ENCODE measurements around the gene FALEC. TPM values are rescaled to one million over a fixed set of nuclear protein-coding genes. Genes with fewer than 3 reads are reported as not detected.

FALEC gene
- total RNA-seq, 4 donors from 2014 or later: 0.88 to 1.0 TPM; not detected in 2

- no peaks in the 10 kb centered on the region for H3K27me3 ChIP-seq
- H3K27ac ChIP-seq: peak overlapping the region; percentile 5 to 56
- TF ChIP-seq CTCF (IDR thresholded peaks at IDR 0.05) (no peak), POLR2A (IDR thresholded peaks at IDR 0.05) (no peak)
- H3K4me3 ChIP-seq: no peak overlapping the region
- intact Hi-C loops (cut with DNase I; ENCODE audit: low total_unique reads): no loop called here
- DNase-seq: no peak
- no peaks in the 10 kb centered on the region for H3K36me3 ChIP-seq
- no peaks in the 10 kb centered on the region for H3K4me1 ChIP-seq
- H3K9me3 ChIP-seq: no peaks in the 10 kb centered on the region
These were observed 40.7 kb upstream of the FALEC start for GRCh38 chr1:150474869-150475268.

- H3K4me3 ChIP-seq: no peak overlapping the region
- no peaks in the 10 kb centered on the region for H3K36me3 ChIP-seq
- peak in 1 of 2 donors; percentile 8 for DNase-seq
- no peaks in the 10 kb centered on the region for H3K9me3 ChIP-seq
- no peaks in the 10 kb centered on the region for H3K27me3 ChIP-seq
- intact Hi-C loops (cut with DNase I; ENCODE audit: low total_unique reads): no loop called here
- TF ChIP-seq POLR2A (IDR thresholded peaks at IDR 0.05) (no peak), CTCF (IDR thresholded peaks at IDR 0.05) (no peak)
- peak overlapping the region in 1 of 2 donors; percentile 5 for H3K27ac ChIP-seq
- no peaks in the 10 kb centered on the region for H3K4me1 ChIP-seq
These were observed 38.8 kb upstream of the FALEC start for GRCh38 chr1:150476754-150477153.

- Histone ChIP-seq H3K9me3 (no peaks in the 10 kb centered on the region), H3K4me3 (no peak overlapping the region), H3K36me3 (no peaks in the 10 kb centered on the region), H3K4me1 (no peaks in the 10 kb centered on the region), H3K27me3 (no peaks in the 10 kb centered on the region), H3K27ac (peak overlapping the region in 1 of 2 donors; percentile 5)
- TF ChIP-seq POLR2A (IDR thresholded peaks at IDR 0.05): no peak
- no peak for TF ChIP-seq CTCF (IDR thresholded peaks at IDR 0.05)
- no peak for DNase-seq
- intact Hi-C loops (cut with DNase I; ENCODE audit: low total_unique reads): no loop called here
These were observed 38.2 kb upstream of the FALEC start for GRCh38 chr1:150477320-150477719.

DNA sequence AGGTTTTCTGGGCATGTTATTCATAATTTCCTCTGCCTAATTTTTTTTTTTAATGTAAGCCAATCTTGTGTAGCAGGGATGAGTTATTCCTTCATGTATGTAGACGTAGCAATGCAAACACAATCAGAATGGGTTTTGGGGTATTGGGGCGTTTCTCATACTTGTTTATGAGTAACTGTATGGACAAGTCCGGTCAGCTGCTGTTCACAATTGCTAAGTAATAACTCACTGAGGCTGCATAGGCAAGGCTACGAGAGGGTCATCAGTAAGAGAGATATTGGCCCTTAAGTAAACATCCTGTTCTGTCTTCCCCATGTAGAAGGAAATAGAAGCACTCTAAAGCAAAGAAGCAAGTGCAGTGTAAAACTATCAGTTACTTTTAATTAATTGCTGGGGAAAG is 37.8 kb upstream of the FALEC start:
- Histone ChIP-seq H3K27ac (peak overlapping the region in 1 of 2 donors; percentile 5), H3K36me3 (no peaks in the 10 kb centered on the region), H3K4me1 (no peaks in the 10 kb centered on the region), H3K9me3 (no peaks in the 10 kb centered on the region), H3K4me3 (no peak overlapping the region), H3K27me3 (no peaks in the 10 kb centered on the region)
- no peak for DNase-seq
- intact Hi-C loops (cut with DNase I; ENCODE audit: low total_unique reads): no loop called here
- TF ChIP-seq CTCF (IDR thresholded peaks at IDR 0.05): no peak
- TF ChIP-seq POLR2A (IDR thresholded peaks at IDR 0.05): no peak

DNA sequence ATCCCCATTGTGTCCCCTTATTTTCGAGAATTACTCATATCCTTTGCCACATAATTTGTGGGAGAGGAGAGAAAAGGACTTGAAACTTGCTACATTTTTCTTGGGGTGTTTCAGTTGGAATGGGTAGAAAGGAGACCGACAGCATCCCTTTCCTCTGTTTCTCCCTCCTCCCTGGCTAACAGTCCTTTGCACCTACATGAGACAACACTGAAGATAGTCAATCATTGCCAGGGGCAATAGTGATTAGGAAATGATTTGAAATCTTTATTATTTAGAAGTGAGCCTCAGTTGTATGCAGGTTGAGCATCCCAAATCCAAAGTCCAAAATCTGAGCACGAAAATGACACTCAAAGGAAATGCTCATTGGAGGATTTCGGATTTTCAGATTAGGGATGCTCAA is 36.2 kb upstream of the FALEC start:
- no peak overlapping the region for H3K27ac ChIP-seq
- no peak overlapping the region for H3K4me3 ChIP-seq
- H3K36me3 ChIP-seq: no peaks in the 10 kb centered on the region
- H3K9me3 ChIP-seq: no peaks in the 10 kb centered on the region
- no peaks in the 10 kb centered on the region for H3K27me3 ChIP-seq
- no peaks in the 10 kb centered on the region for H3K4me1 ChIP-seq
- no peak for TF ChIP-seq POLR2A (IDR thresholded peaks at IDR 0.05)
- no peak for TF ChIP-seq CTCF (IDR thresholded peaks at IDR 0.05)
- DNase-seq: no peak
- intact Hi-C loops (cut with DNase I; ENCODE audit: low total_unique reads): no loop called here

All from uterus (tissue), 4 donors.